ENCODE data around the gene KLF5. TPM values are rescaled to one million over a fixed set of nuclear protein-coding genes. Genes with fewer than 3 reads are reported as not detected.

KLF5 gene
- total RNA-seq, 1 experiment from 2014 or later, result 59.2 TPM

GRCh38 chr13:73011751-73012150 is 47.1 kb upstream of the KLF5 start:
- H4K20me1 ChIP-seq (ENCODE audit: insufficient read depth), result no peaks in the 10 kb centered on the region
- no peak for TF ChIP-seq SRF (IDR thresholded peaks at IDR 0.05; ENCODE audit: low read depth)
- no peak for TF ChIP-seq CTCF (IDR thresholded peaks at IDR 0.05 in 2 of 3, conservative IDR thresholded peaks at IDR 0.05 in 1 of 3; ENCODE audit: borderline replicate concordance in 1 of 3, insufficient read depth in 1 of 3, low read depth in 2 of 3, low read length in 2 of 3)
- TF ChIP-seq EZH2phosphoT487 (IDR thresholded peaks at IDR 0.05; ENCODE audit: borderline replicate concordance), result no peak
- TF ChIP-seq REST (IDR thresholded peaks at IDR 0.05; ENCODE audit: low read depth), result no peak
- no peak for TF ChIP-seq ATF3 (IDR thresholded peaks at IDR 0.05)
- TF ChIP-seq CBX3 (IDR thresholded peaks at IDR 0.05; ENCODE audit: low read depth), result no peak
- no peak for TF ChIP-seq ELF1 (IDR thresholded peaks at IDR 0.05; ENCODE audit: borderline replicate concordance, low read depth)
- TF ChIP-seq MAX (IDR thresholded peaks at IDR 0.05), result no peak
- no peak for TF ChIP-seq JUND (IDR thresholded peaks at IDR 0.05)
- no peak for TF ChIP-seq SP1 (IDR thresholded peaks at IDR 0.05; ENCODE audit: low read depth)
- TF ChIP-seq EGR1 (IDR thresholded peaks at IDR 0.05; ENCODE audit: low read depth), result no peak
- intact Hi-C loops (cut with micrococcal nuclease), result no loop called here
- POLR2A ChIA-PET, result no interaction called here
- ATAC-seq (no peak), DNase-seq (ENCODE audit: low read depth, low spot score) (no peak)
- CTCF ChIA-PET, result no interaction called here
- H3K27ac ChIP-seq (ENCODE audit: low read depth, low read length), result no peak overlapping the region
- no peak overlapping the region for H2AFZ ChIP-seq (ENCODE audit: low read depth, low read length, poor library complexity, severe bottlenecking)
- H3K36me3 ChIP-seq (ENCODE audit: control insufficient read depth in 1 of 2, insufficient read depth in 2 of 2, low read length in 2 of 2), result no peaks in the 10 kb centered on the region; a peak in 1 of 4 replicates
- no peaks in the 10 kb centered on the region for H3K27me3 ChIP-seq (ENCODE audit: insufficient read depth, low read length)
- H3K79me2 ChIP-seq (ENCODE audit: insufficient read depth, low read length), result no peaks in the 10 kb centered on the region
- BruUV-seq (replicated peaks), result no TSS peak
- no peaks in the 10 kb centered on the region for H3K9me3 ChIP-seq (ENCODE audit: control insufficient read depth in 1 of 2, insufficient read depth in 1 of 2, low read depth in 1 of 2, low read length in 2 of 2)
- no peak overlapping the region for H3K4me2 ChIP-seq (ENCODE audit: low read length)
- H3K9me2 ChIP-seq (ENCODE audit: insufficient read depth), result no peaks in the 10 kb centered on the region
- no peaks in the 10 kb centered on the region for H3K4me1 ChIP-seq (ENCODE audit: control insufficient read depth in 1 of 2, insufficient read depth in 2 of 2, low read length in 2 of 2)
- H3K9ac ChIP-seq (ENCODE audit: low read length), result no peak overlapping the region
- RAD21 ChIA-PET (ENCODE audit: low non-redundant PET in 1 of 2, low total read pairs in 2 of 2, uncharacterized antibody in 2 of 2, unreplicated experiment in 2 of 2), result no interaction called here
- no peak overlapping the region for H3K4me3 ChIP-seq (replicated peaks in 1 of 2; ENCODE audit: low read depth in 1 of 2, low read length in 2 of 2)

Measured in HCT116 (cell line).